ENCODE results near the gene RTL1. TPM values are rescaled to one million over a fixed set of nuclear protein-coding genes. Genes with fewer than 3 reads are reported as not detected.
A peak's percentile ranks its signal among the peaks of the same experiment; 100 is the strongest.

RTL1 gene
- total RNA-seq, 1 donor from 2014 or later: not detected

DNA sequence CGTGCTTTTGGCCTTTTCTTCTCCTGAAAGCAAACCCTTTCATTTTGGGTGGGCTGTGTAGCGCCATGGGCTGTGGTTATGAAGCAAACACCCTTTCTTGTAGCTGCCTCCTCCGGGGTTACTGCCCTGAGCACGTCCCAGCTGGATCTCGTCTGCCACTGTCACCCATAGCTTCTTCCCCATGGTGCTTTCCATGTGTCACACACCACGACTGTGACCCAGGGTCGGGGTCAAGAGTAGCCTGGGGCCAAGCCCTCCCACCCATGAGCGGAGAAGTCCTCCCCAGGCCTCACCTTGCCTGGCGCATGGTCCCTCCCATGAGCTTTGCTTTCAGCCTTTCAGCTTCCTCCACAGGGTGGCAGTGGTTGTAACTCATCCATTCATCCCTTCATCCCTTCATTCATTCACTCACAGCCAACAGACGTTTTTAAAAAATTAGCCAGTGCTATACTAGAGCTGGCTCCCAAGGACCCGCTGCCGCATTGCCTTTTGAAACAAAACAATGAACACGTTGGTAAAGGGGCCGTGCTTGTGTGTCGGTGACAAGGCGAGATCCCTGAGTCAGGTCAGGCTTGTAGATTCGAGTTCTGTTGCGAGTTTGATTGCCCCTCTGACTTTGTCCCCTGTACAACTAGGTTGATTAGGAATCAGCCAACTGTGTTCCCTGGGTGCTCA, 48.1 kb downstream of the RTL1 start:
- H3K27me3 ChIP-seq (ENCODE audit: control insufficient read depth, insufficient read depth, low read length): peaks cover 4% of the 10 kb centered on the region
- no peak for TF ChIP-seq CTCF (IDR thresholded peaks at IDR 0.05; ENCODE audit: insufficient read depth, low read length, severe bottlenecking)
- H3K36me3 ChIP-seq (ENCODE audit: control insufficient read depth, insufficient read depth, low read length): no peaks in the 10 kb centered on the region
- FAIRE-seq (no peak), DNase-seq (ENCODE audit: low read depth) (no peak)
- H3K4me3 ChIP-seq (ENCODE audit: low read depth, low read length): no peak overlapping the region

DNA sequence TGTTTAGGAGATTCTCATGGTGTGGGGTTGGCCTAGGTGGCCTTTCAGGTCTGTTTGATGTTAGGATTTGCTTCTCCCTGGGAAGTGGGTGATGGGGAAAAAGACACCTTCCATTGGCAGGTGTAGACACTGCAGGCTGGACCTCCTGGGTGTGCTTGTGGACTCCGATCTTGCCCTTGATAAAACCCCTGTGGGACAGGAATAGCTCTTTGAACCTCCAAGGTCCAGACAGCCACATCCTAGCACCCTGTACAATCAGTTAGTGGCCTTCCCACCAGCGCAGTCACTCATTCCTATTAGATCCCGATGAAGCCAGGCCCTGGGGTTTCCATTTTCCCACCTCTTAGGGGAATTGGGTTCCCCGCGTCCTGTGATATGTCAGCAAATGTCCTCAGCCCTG, 49.1 kb downstream of the RTL1 start:
- FAIRE-seq: no peak
- no peak for TF ChIP-seq CTCF (IDR thresholded peaks at IDR 0.05; ENCODE audit: insufficient read depth, low read length, severe bottlenecking)
- DNase-seq (ENCODE audit: low read depth): no peak
- Histone ChIP-seq H3K27me3 (ENCODE audit: control insufficient read depth, insufficient read depth, low read length) (peaks cover 2% of the 10 kb centered on the region), H3K36me3 (ENCODE audit: control insufficient read depth, insufficient read depth, low read length) (no peaks in the 10 kb centered on the region), H3K4me3 (ENCODE audit: low read depth, low read length) (no peak overlapping the region)

DNA sequence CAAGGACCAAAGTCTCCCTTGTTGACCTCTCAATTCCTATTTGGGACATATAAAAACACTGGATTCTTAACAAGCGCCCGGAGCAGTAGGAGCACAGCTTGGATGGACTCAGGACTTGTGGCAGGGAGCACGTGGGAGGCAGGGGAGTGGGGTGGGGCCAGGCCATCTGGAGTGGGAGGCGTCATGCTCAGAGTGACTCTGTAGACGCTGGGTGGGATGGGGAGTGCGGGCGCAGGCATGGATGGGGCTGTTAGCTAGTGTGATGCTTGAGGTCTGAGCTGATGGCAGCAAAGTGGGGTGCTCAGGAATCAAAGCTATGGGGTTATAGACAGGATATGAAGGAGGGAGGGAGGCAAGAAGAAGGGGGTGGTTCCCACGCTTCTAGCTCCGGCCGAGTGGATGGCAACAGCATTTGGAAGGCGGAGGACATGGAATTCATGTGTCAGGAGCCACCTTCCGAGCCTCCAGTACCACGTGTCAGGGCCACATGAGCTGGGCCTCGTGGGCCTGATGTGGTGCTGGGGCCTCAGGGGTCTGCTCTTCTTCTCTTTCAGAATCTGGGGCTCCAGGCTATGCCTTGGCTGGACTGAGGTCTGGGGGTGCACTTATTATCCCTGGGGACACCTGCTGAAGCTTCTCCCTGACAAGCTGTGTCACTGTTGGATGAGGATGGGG, 51.4 kb downstream of the RTL1 start:
- no peak for TF ChIP-seq CTCF (IDR thresholded peaks at IDR 0.05; ENCODE audit: insufficient read depth, low read length, severe bottlenecking)
- no peak overlapping the region for H3K4me3 ChIP-seq (ENCODE audit: low read depth, low read length)
- no peak for DNase-seq (ENCODE audit: low read depth)
- no peak for FAIRE-seq
- no peaks in the 10 kb centered on the region for H3K36me3 ChIP-seq (ENCODE audit: control insufficient read depth, insufficient read depth, low read length)
- no peaks in the 10 kb centered on the region for H3K27me3 ChIP-seq (ENCODE audit: control insufficient read depth, insufficient read depth, low read length)

GRCh38 chr14:100851586-100851916, 52.0 kb downstream of the RTL1 start:
- TF ChIP-seq CTCF (IDR thresholded peaks at IDR 0.05; ENCODE audit: insufficient read depth, low read length, severe bottlenecking): no peak
- Histone ChIP-seq H3K27me3 (ENCODE audit: control insufficient read depth, insufficient read depth, low read length) (no peaks in the 10 kb centered on the region), H3K36me3 (ENCODE audit: control insufficient read depth, insufficient read depth, low read length) (no peaks in the 10 kb centered on the region), H3K4me3 (ENCODE audit: low read depth, low read length) (no peak overlapping the region)
- DNase-seq (ENCODE audit: low read depth) (no peak), FAIRE-seq (no peak)

DNA sequence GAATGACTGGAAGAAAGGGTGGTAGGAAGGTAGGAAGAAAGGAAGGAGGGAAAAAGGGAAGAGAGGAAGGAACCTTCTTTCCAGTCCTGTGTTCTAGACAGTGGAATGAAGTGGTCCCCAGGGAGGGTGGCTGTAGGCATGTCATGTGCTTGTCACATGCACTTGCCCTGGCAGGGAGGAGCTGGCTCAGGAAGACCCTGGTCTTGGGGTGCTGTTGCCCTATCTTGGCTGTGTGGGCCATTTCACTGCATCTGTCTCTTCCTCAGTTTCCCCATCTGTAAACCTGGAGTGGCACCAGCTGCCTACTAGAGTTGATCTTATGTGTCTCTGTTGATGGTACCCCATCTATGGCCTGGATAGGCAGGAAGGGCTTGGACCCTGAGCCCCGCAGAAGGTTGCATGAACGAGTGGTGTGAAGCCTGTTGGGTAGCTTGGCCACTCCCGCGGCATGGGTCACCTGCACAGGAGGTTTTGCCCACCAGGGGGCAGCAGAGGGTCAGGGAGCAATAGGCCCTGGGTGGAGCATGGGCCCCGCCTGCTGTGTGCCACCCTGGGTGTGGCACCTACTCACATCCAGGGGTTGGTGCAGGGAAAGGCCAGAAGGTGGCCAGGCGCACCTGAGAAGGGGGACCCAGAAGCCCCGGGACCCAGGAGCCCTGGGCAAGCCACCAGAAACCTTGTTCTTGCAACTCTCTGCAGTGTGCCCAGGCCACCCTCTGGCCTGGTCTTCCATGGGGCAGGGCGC, 52.5 kb downstream of the RTL1 start:
- no peak for FAIRE-seq
- H3K36me3 ChIP-seq (ENCODE audit: control insufficient read depth, insufficient read depth, low read length): no peaks in the 10 kb centered on the region

More for the DNA sequence above, 52.5 kb downstream of the RTL1 start:
- no peaks in the 10 kb centered on the region for H3K27me3 ChIP-seq (ENCODE audit: control insufficient read depth, insufficient read depth, low read length)
- peak; percentile 37 for DNase-seq (ENCODE audit: low read depth)
- H3K4me3 ChIP-seq (ENCODE audit: low read depth, low read length): no peak overlapping the region
- peak; percentile 84 for TF ChIP-seq CTCF (IDR thresholded peaks at IDR 0.05; ENCODE audit: insufficient read depth, low read length, severe bottlenecking)

All from bronchial epithelial cell (primary cell).